ENCODE data around the gene MGAT4A.

DNA sequence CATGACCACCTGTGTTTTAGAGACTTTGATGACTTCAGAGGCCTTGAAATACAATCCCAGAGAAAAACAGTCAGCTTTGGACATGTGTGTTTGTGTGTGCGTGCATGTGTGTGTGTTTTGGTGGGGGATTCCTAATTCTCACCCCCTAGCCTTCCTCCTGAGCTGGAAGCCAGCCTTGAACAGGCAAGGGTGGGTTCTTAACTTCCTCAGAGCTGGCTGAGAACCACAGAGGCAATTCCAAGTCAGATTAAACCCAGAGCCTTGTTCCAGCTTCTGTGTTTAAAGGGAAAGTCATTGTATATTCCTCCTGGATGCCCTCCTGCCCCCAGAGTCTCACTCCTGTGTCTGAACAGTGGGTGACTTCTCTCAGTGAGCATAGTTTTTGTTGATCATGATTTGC lies 45.2 kb upstream of the MGAT4A start:
- TF ChIP-seq, protein P1, sequence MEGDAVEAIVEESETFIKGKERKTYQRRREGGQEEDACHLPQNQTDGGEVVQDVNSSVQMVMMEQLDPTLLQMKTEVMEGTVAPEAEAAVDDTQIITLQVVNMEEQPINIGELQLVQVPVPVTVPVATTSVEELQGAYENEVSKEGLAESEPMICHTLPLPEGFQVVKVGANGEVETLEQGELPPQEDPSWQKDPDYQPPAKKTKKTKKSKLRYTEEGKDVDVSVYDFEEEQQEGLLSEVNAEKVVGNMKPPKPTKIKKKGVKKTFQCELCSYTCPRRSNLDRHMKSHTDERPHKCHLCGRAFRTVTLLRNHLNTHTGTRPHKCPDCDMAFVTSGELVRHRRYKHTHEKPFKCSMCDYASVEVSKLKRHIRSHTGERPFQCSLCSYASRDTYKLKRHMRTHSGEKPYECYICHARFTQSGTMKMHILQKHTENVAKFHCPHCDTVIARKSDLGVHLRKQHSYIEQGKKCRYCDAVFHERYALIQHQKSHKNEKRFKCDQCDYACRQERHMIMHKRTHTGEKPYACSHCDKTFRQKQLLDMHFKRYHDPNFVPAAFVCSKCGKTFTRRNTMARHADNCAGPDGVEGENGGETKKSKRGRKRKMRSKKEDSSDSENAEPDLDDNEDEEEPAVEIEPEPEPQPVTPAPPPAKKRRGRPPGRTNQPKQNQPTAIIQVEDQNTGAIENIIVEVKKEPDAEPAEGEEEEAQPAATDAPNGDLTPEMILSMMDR (IDR thresholded peaks at IDR 0.05; ENCODE audit: low read length), result no peak
- no peak for TF ChIP-seq EZH2 (optimal IDR thresholded peaks at IDR 0.05; ENCODE audit: low read depth, low read length)
- no peak for TF ChIP-seq EZH2phosphoT487 (IDR thresholded peaks at IDR 0.05; ENCODE audit: low read length)

All from MM.1S (cell line).